HCT116 (cell line): ENCODE data around the gene TTLL11. TPM values are rescaled to one million over a fixed set of nuclear protein-coding genes. Genes with fewer than 3 reads are reported as not detected.

ENCODE experiments used
- ATAC-seq: fragments of 200-7000 bp; cut with Tn5 transposase; 2 replicates; pipeline ENCODE4 v1.9.1; 2020; ENCODE audit warnings: mild to moderate bottlenecking, moderate library complexity
- BruUV-seq: library from RNA; stranded (reverse); fragments of 400-500 nt; replicated peaks from 2 replicates; lab custom pipeline; 2021; lab: Mats Ljungman, UMichigan
- CTCF ChIA-PET: fragments of 300-600 bp; sonication (Branson Sonifier 250); formaldehyde crosslinking; loops from one replicate; lab custom pipeline; 2021; ENCODE audit warnings: antibody characterized with exemption; lab: Charles Lee
- POLR2A ChIA-PET: fragments of 300-600, 350-600 bp; sonication (Branson Sonifier 250); formaldehyde crosslinking; loops from one replicate; lab custom pipeline; 2021; ENCODE audit warnings: antibody characterized with exemption; lab: Charles Lee
- RAD21 ChIA-PET, 2 experiments: fragments of 300-600 bp; sonication (Branson Sonifier 250); formaldehyde crosslinking; loops; one replicate each; lab custom pipeline; 2023; ENCODE audit warnings: low total read pairs in 2 of 2; ENCODE audit not compliant: uncharacterized antibody in 2 of 2, unreplicated experiment in 2 of 2, low non-redundant PET in 1 of 2; lab: Charles Lee
- DNase-seq: peaks from one replicate; pipeline ENCODE4 v3.0.0-alpha.2; 2010; ENCODE audit warnings: low read depth, low spot score
- H2AFZ ChIP-seq: fragments of 200-600 bp; shearing (Covaris generic), sonication (generic); 2 replicates; pipeline ENCODE4 v1.6.1; 2017; ENCODE audit warnings: low read depth, mixed run types, mixed read lengths, antibody characterized with exemption, low read length; ENCODE audit not compliant: poor library complexity, severe bottlenecking
- H3K27ac ChIP-seq: 2 replicates; pipeline ENCODE4 v1.5.1; 2012; ENCODE audit warnings: low read depth, low read length
- H3K27me3 ChIP-seq: fragments of 200-600 bp; sonication (generic); 2 replicates; pipeline ENCODE4 v1.6.1; 2016; ENCODE audit warnings: mixed run types, low read length, mixed read lengths; ENCODE audit not compliant: insufficient read depth
- H3K36me3 ChIP-seq, 2 experiments: fragments of 200-500 bp in 1 of 2; fragments of 200-600 bp in 1 of 2; sonication (Bioruptor generic) in 1 of 2; sonication (generic) in 1 of 2; 2 replicates each; pipeline versions ENCODE4 v1.5.1 to v1.6.1; 2014 to 2016; ENCODE audit warnings: low read length in 2 of 2, inconsistent platforms in 1 of 2, mixed read lengths in 1 of 2, mixed run types in 1 of 2; ENCODE audit not compliant: insufficient read depth in 2 of 2, control insufficient read depth in 1 of 2
- H3K4me1 ChIP-seq, 2 experiments: fragments of 200-600 bp in 1 of 2; sonication (generic) in 1 of 2; 2 replicates each; pipeline versions ENCODE4 v1.5.1 to v1.6.1; 2012 to 2017; ENCODE audit warnings: low read length in 2 of 2, inconsistent platforms in 1 of 2, mild to moderate bottlenecking in 1 of 2, mixed read lengths in 1 of 2, mixed run types in 1 of 2, moderate library complexity in 1 of 2; ENCODE audit not compliant: insufficient read depth in 2 of 2, control insufficient read depth in 1 of 2
- H3K4me2 ChIP-seq: fragments of 200-600 bp; sonication (generic); 2 replicates; pipeline ENCODE4 v1.6.1; 2017; ENCODE audit warnings: mixed run types, low read length, mixed read lengths
- H3K4me3 ChIP-seq, 2 experiments: fragments of 200-600 bp in 1 of 2; sonication (generic) in 1 of 2; replicated peaks in 1 of 2; 2 replicates each; pipeline ENCODE4 v1.5.1; 2011 to 2016; ENCODE audit warnings: low read length in 2 of 2, control low read depth in 1 of 2, low read depth in 1 of 2, mild to moderate bottlenecking in 1 of 2, mixed read lengths in 1 of 2, mixed run types in 1 of 2
- H3K79me2 ChIP-seq: fragments of 200-600 bp; sonication (generic); 2 replicates; pipeline ENCODE4 v1.6.1; 2017; ENCODE audit warnings: mild to moderate bottlenecking, mixed run types, low read length, moderate library complexity, mixed read lengths; ENCODE audit not compliant: insufficient read depth
- H3K9ac ChIP-seq: fragments of 200-600 bp; sonication (generic); 2 replicates; pipeline ENCODE4 v1.6.1; 2016; ENCODE audit warnings: low read length, mixed read lengths
- H3K9me2 ChIP-seq: fragments of 200-600 bp; sonication (generic), shearing (Covaris generic); 2 replicates; pipeline ENCODE4 v1.6.1; 2017; ENCODE audit warnings: mixed run types, mild to moderate bottlenecking, moderate library complexity; ENCODE audit not compliant: insufficient read depth
- H3K9me3 ChIP-seq, 2 experiments: fragments of 200-500 bp in 1 of 2; fragments of 200-600 bp in 1 of 2; sonication (Bioruptor generic) in 1 of 2; sonication (generic) in 1 of 2; 2 replicates each; pipeline ENCODE4 v1.6.1; 2014 to 2017; ENCODE audit warnings: low read length in 2 of 2, mixed read lengths in 2 of 2, inconsistent platforms in 1 of 2, low read depth in 1 of 2, mild to moderate bottlenecking in 1 of 2, mixed run types in 1 of 2, moderate library complexity in 1 of 2; ENCODE audit not compliant: control insufficient read depth in 1 of 2, insufficient read depth in 1 of 2
- H4K20me1 ChIP-seq: fragments of 200-600 bp; sonication (generic), shearing (Covaris generic); 2 replicates; pipeline ENCODE4 v1.6.1; 2017; ENCODE audit warnings: mixed run types, mild to moderate bottlenecking, moderate library complexity; ENCODE audit not compliant: insufficient read depth
- CBX3 ChIP-seq: IDR thresholded peaks from 2 replicates; pipeline ENCODE4 v1.6.1; 2012; ENCODE audit warnings: low read depth
- EGR1 ChIP-seq: IDR thresholded peaks from 2 replicates; pipeline ENCODE4 v1.6.1; 2012; ENCODE audit warnings: low read depth
- ELF1 ChIP-seq: IDR thresholded peaks from 2 replicates; pipeline ENCODE4 v1.6.1; 2012; ENCODE audit warnings: low read depth, borderline replicate concordance
- EZH2 ChIP-seq: fragments of 200-600 bp; sonication (generic); IDR thresholded peaks from 2 replicates; pipeline ENCODE4 v1.6.1; 2017; ENCODE audit warnings: antibody characterized with exemption, mixed run types
- EZH2phosphoT487 ChIP-seq: fragments of 200-600 bp; IDR thresholded peaks from 2 replicates; pipeline ENCODE4 v1.6.1; 2018; ENCODE audit warnings: antibody characterized with exemption, borderline replicate concordance
- FOSL1 ChIP-seq: IDR thresholded peaks from 2 replicates; pipeline ENCODE4 v1.6.1; 2012; ENCODE audit warnings: low read depth
- POLR2AphosphoS5 ChIP-seq: IDR thresholded peaks from 2 replicates; pipeline ENCODE4 v1.6.1; 2011; ENCODE audit warnings: mild to moderate bottlenecking, low read depth, low read length, moderate library complexity
- RAD21 ChIP-seq: IDR thresholded peaks from 2 replicates; pipeline ENCODE4 v1.6.1; 2012; ENCODE audit warnings: low read depth, mild to moderate bottlenecking
- SIN3A ChIP-seq: IDR thresholded peaks from 2 replicates; pipeline ENCODE4 v1.6.1; 2012; ENCODE audit warnings: low read depth
- SP1 ChIP-seq: IDR thresholded peaks from 2 replicates; pipeline ENCODE4 v1.6.1; 2012; ENCODE audit warnings: low read depth
- SRF ChIP-seq: IDR thresholded peaks from 2 replicates; pipeline ENCODE4 v1.6.1; 2012; ENCODE audit warnings: low read depth
- TCF7L2 ChIP-seq: IDR thresholded peaks from 2 replicates; pipeline ENCODE4 v1.7.0; 2011; ENCODE audit warnings: borderline replicate concordance, inconsistent platforms; ENCODE audit not compliant: insufficient read depth, insufficient read length; ENCODE audit errors: extremely low read depth
- ZFX ChIP-seq: fragments of 450-650 bp; IDR thresholded peaks from 2 replicates; pipeline ENCODE4 v1.6.1; 2017
- intact Hi-C: fragments of 100-400 bp; cut with micrococcal nuclease; formaldehyde crosslinking; loops from 2 replicates; pipeline ENCODE4 v1.10.0; 2022
- total RNA-seq: library from RNA; stranded (reverse); gene quantifications from one replicate; pipeline ENCODE4 v1.2.1, GENCODE V29; 2021; ENCODE audit not compliant: unreplicated experiment
- TF ChIP-seq, protein P1 (sequence below): IDR thresholded peaks from 2 replicates; pipeline ENCODE4 v1.6.1; 2012
- TF ChIP-seq, protein P2 (sequence below): IDR thresholded peaks from 2 replicates; pipeline ENCODE4 v1.6.1; 2012
- TF ChIP-seq, protein P3 (sequence below), 3 experiments: fragments of 200-600 bp in 1 of 3; sonication (generic) in 1 of 3; IDR thresholded peaks in 2 of 3; conservative IDR thresholded peaks in 1 of 3; 2 replicates each; pipeline ENCODE4 v1.5.1; 2012 to 2017; ENCODE audit warnings: low read depth in 2 of 3, low read length in 2 of 3, antibody characterized with exemption in 1 of 3, borderline replicate concordance in 1 of 3, control low read depth in 1 of 3, mild to moderate bottlenecking in 1 of 3, mixed read lengths in 1 of 3, mixed run types in 1 of 3, moderate library complexity in 1 of 3; ENCODE audit not compliant: insufficient read depth in 1 of 3

Gene TTLL11
- total RNA-seq, 1 experiment from 2014 or later = 2.2 TPM

DNA sequence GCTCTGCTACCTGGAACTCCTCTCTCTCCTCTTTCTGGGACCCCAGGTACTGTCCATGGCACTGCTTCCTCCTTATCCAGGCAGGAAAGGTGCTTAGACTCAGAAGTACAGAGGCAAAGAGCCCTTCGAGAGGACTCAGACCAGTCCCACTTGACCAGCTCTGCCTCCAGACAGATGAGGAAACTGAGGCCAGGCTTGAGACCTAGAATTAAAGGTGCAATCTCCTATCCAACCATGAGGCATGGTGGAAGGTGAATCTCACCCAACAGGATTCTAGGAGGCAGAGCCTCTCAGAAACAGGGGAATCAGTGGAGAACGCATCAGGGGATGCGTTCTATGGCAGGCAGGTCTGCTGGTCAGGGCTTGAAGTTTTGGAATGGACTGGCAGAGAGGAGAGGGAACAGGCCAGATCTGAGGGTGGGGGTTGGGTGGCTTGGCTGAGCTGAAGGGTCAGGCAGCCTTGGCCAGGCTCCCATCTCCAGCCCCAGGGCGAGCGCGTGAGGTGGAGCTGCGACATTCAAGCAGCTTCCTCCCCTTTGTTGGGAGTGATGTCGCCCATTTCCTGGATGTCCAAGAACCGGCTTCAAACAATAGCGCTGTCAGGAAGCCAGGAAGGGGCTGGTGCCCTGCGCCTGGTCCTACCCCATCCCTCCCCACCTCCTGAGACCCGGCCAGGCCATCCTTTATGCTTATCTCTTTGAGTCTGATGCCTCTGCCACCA lies 40.3 kb upstream of the TTLL11 start:
- BruUV-seq = no TSS peak
- Histone ChIP-seq H2AFZ (no peak overlapping the region), H3K79me2 (no peaks in the 10 kb centered on the region), H3K27me3 (no peaks in the 10 kb centered on the region), H3K9me2 (no peaks in the 10 kb centered on the region), H3K27ac (no peak overlapping the region), H3K9me3 (no peaks in the 10 kb centered on the region), H4K20me1 (no peaks in the 10 kb centered on the region), H3K4me3 (no peak overlapping the region), H3K4me1 (peaks cover 0 to under 1% of the 10 kb centered on the region in 2 experiments; a peak in 1 of 4 replicates), H3K4me2 (no peak overlapping the region), H3K9ac (no peak overlapping the region), H3K36me3 (no peaks in the 10 kb centered on the region)
- TF ChIP-seq EZH2phosphoT487 = no peak
- TF ChIP-seq TCF7L2 = no peak
- TF ChIP-seq, protein P1, sequence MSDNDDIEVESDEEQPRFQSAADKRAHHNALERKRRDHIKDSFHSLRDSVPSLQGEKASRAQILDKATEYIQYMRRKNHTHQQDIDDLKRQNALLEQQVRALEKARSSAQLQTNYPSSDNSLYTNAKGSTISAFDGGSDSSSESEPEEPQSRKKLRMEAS = no peak
- TF ChIP-seq, protein P2, sequence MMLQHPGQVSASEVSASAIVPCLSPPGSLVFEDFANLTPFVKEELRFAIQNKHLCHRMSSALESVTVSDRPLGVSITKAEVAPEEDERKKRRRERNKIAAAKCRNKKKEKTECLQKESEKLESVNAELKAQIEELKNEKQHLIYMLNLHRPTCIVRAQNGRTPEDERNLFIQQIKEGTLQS = no peak
- no peak for TF ChIP-seq CBX3
- no peak for TF ChIP-seq FOSL1
- no peak for TF ChIP-seq SRF
- no peak for TF ChIP-seq SP1
- no peak for TF ChIP-seq ELF1
- no peak for TF ChIP-seq SIN3A
- TF ChIP-seq, protein P3, sequence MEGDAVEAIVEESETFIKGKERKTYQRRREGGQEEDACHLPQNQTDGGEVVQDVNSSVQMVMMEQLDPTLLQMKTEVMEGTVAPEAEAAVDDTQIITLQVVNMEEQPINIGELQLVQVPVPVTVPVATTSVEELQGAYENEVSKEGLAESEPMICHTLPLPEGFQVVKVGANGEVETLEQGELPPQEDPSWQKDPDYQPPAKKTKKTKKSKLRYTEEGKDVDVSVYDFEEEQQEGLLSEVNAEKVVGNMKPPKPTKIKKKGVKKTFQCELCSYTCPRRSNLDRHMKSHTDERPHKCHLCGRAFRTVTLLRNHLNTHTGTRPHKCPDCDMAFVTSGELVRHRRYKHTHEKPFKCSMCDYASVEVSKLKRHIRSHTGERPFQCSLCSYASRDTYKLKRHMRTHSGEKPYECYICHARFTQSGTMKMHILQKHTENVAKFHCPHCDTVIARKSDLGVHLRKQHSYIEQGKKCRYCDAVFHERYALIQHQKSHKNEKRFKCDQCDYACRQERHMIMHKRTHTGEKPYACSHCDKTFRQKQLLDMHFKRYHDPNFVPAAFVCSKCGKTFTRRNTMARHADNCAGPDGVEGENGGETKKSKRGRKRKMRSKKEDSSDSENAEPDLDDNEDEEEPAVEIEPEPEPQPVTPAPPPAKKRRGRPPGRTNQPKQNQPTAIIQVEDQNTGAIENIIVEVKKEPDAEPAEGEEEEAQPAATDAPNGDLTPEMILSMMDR (IDR thresholded peaks at IDR 0.05 in 2 of 3, conservative IDR thresholded peaks at IDR 0.05 in 1 of 3; ENCODE audit: borderline replicate concordance in 1 of 3, insufficient read depth in 1 of 3, low read depth in 2 of 3, low read length in 2 of 3) = no peak
- TF ChIP-seq EGR1 = no peak
- TF ChIP-seq RAD21 = no peak
- no peak for TF ChIP-seq ZFX
- TF ChIP-seq POLR2AphosphoS5 = no peak
- no peak for TF ChIP-seq EZH2
- POLR2A ChIA-PET = no interaction called here
- RAD21 ChIA-PET = no interaction called here
- ATAC-seq (no peak), DNase-seq (no peak)
- intact Hi-C loops = no loop called here
- CTCF ChIA-PET = interaction anchor here (0.8 to 3.0 kb wide), 2 partner anchors 8 to 10 kb away, joined by 3 to 11 read pairs; no protein-coding TSS in a partner anchor
